Type B pancreatic cell (in vitro differentiated cells): Measurements from ENCODE around the gene EYS. TPM values are rescaled to one million over a fixed set of nuclear protein-coding genes. Genes with fewer than 3 reads are reported as not detected.
"Not testable (repeated sequence)": the region's sequence is repeated elsewhere in the genome, so short reads cannot be mapped to it uniquely, and the experiment has no call there.

ENCODE experiments used
- DNase-seq: peaks from one replicate; pipeline ENCODE4 v3.0.0; 2021; ENCODE audit warnings: mixed read lengths; ENCODE audit not compliant: unreplicated experiment; ENCODE audit errors: extremely low spot score
- H3K27ac Mint-ChIP-seq: 2 replicates; pipeline ENCODE4 v1.8.0; 2021; ENCODE audit warnings: mild to moderate bottlenecking, mixed read lengths
- H3K27me3 Mint-ChIP-seq: 2 replicates; pipeline ENCODE4 v1.8.0; 2021; ENCODE audit warnings: mixed read lengths
- H3K36me3 Mint-ChIP-seq: 2 replicates; pipeline ENCODE4 v1.8.0; 2021; ENCODE audit warnings: mixed read lengths
- H3K4me1 Mint-ChIP-seq: one replicate; pipeline ENCODE4 v1.8.0; 2021; ENCODE audit warnings: mixed read lengths; ENCODE audit not compliant: unreplicated experiment
- H3K4me3 Mint-ChIP-seq: 2 replicates; pipeline ENCODE4 v1.8.0; 2021; ENCODE audit warnings: mild to moderate bottlenecking, mixed read lengths
- H3K9me3 Mint-ChIP-seq: 2 replicates; pipeline ENCODE4 v1.8.0; 2021; ENCODE audit warnings: mixed read lengths
- CTCF ChIP-seq: fragments of 200-600 bp; sonication (generic); conservative IDR thresholded peaks from 2 replicates; pipeline ENCODE4 v1.5.0; 2021; ENCODE audit warnings: antibody characterized with exemption, mild to moderate bottlenecking
- total RNA-seq: library from RNA; stranded (reverse); gene quantifications from 2 replicates; pipeline ENCODE4 v1.2.1, GENCODE V29; 2021; ENCODE audit warnings: low replicate concordance

The EYS gene
- total RNA-seq, 1 donor from 2014 or later = 1.5 TPM

GRCh38 chr6:63897952-63898351, 1809.1 kb downstream of the EYS start:
- DNase-seq = no peak
- Mint-ChIP-seq H3K9me3 (peaks cover 4% of the 10 kb centered on the region), H3K27ac (no peak overlapping the region), H3K27me3 (no peaks in the 10 kb centered on the region), H3K4me1 (peaks cover 3% of the 10 kb centered on the region), H3K36me3 (no peaks in the 10 kb centered on the region), H3K4me3 (no peak overlapping the region)
- no peak for TF ChIP-seq CTCF

GRCh38 chr6:63897459-63897858, 1809.6 kb downstream of the EYS start:
- H3K4me1 Mint-ChIP-seq = peaks cover 3% of the 10 kb centered on the region
- H3K27me3 Mint-ChIP-seq = no peaks in the 10 kb centered on the region
- TF ChIP-seq CTCF = no peak
- no peak overlapping the region for H3K4me3 Mint-ChIP-seq
- peaks cover 4% of the 10 kb centered on the region for H3K9me3 Mint-ChIP-seq
- no peak for DNase-seq
- H3K36me3 Mint-ChIP-seq = no peaks in the 10 kb centered on the region
- H3K27ac Mint-ChIP-seq = no peak overlapping the region

- Mint-ChIP-seq H3K27ac (no peak overlapping the region), H3K27me3 (no peaks in the 10 kb centered on the region), H3K4me1 (no peaks in the 10 kb centered on the region), H3K4me3 (no peak overlapping the region), H3K36me3 (no peaks in the 10 kb centered on the region), H3K9me3 (no peaks in the 10 kb centered on the region)
- TF ChIP-seq CTCF = no peak
- DNase-seq = no peak
Measured at GRCh38 chr6:63888416-63888815, 1818.6 kb downstream of the EYS start.

GRCh38 chr6:63887804-63888203, 1819.2 kb downstream of the EYS start:
- not testable (repeated sequence) for H3K9me3 Mint-ChIP-seq, H3K4me3 Mint-ChIP-seq, DNase-seq, H3K4me1 Mint-ChIP-seq, H3K27ac Mint-ChIP-seq, H3K36me3 Mint-ChIP-seq, H3K27me3 Mint-ChIP-seq

GRCh38 chr6:63887002-63887751, 1819.8 kb downstream of the EYS start:
- Mint-ChIP-seq H3K36me3 (no peaks in the 10 kb centered on the region), H3K4me1 (no peaks in the 10 kb centered on the region), H3K27ac (no peak overlapping the region), H3K9me3 (no peaks in the 10 kb centered on the region), H3K27me3 (no peaks in the 10 kb centered on the region), H3K4me3 (no peak overlapping the region)
- TF ChIP-seq CTCF = no peak
- DNase-seq = no peak

- Mint-ChIP-seq H3K27me3 (no peaks in the 10 kb centered on the region), H3K36me3 (no peaks in the 10 kb centered on the region), H3K4me3 (no peak overlapping the region), H3K9me3 (no peaks in the 10 kb centered on the region), H3K27ac (no peak overlapping the region), H3K4me1 (no peaks in the 10 kb centered on the region)
- no peak for DNase-seq
- TF ChIP-seq CTCF = no peak
Measured at GRCh38 chr6:63886341-63886740, 1820.7 kb downstream of the EYS start.
